CD4-positive, alpha-beta T cell treated with Interleukin-4 for 1 hour (primary cell): ENCODE measurements around the gene ZNF778.

ENCODE experiments used
- DNase-seq, 2 donors: peaks; one replicate each; pipeline ENCODE4 v3.0.0-alpha.2; 2020 to 2022

ZNF778 gene

GRCh38 chr16:89278441-89279240, 61.1 kb downstream of the ZNF778 start:
- no peak for DNase-seq

DNA sequence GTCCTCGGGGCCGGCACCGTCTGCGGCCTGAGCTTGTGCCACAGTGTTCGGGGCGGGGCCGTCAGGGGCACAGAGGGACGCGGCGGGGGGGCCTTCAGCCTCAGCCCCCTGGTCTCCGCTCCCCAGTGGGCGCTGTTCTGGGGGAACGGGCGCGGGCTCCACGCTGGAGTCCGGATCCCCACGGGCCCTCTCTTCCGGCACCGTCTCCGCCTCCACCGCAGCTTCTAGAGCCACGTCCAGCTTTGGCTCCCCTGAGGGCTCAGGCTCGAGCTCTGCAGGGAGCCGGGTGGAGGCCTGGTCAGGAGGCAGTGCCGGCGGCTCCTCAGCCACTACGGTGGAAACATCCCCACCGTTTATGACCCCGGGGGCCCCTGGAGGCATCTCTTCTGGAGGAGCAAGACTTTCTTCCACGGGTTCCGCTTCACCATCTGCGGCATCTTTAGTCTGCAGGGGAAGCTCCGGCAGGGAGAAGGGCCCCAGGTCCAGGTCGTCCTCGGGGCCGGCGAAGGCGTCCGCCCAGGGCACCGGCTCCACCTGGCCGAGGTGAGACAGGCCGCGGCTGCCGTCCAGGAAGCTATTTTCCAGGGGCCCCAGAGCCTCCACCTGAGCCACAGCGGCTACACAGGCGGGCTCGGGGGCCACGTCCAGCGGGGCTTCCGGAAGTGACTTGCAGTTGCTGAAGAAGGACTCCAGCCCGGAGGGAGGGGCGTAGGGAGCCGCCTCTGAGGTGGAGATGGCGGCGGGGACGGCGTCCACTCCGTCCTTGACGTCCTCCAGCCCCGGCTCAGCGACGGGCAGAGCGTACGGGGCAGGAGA, 62.4 kb downstream of the ZNF778 start:
- DNase-seq: no peak

DNA sequence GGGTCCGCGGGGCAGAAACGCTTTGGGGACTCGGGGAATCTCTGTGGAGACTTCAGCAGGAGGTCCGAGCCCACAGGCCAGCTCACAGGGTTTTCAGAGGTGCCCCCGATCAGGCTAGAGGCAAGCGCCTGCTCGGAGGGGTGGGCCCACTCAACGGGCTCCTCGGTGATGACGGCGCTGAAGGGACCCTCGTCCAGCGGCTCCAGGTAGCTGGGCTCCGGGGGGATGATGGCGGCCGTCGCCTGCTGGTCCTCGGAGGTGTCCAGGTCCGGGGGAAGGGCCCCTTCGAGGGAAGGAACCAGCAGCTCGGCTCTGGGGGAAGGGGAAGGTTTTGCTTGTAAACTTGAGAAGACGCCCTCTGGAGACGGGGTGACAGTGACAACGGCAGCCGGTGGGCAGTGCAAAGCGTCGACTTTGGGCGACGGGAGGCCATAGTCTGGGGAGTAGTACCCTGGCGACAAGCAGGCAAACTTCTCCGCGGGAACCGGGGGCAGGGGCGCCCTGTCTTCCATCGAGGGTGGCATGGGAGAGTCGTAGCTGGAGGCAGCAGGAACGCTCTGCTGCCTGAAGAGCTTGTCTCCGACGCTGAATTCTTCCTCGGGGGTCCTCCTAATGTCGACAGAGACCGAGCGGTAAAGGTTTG, 63.2 kb downstream of the ZNF778 start:
- DNase-seq: no peak

DNA sequence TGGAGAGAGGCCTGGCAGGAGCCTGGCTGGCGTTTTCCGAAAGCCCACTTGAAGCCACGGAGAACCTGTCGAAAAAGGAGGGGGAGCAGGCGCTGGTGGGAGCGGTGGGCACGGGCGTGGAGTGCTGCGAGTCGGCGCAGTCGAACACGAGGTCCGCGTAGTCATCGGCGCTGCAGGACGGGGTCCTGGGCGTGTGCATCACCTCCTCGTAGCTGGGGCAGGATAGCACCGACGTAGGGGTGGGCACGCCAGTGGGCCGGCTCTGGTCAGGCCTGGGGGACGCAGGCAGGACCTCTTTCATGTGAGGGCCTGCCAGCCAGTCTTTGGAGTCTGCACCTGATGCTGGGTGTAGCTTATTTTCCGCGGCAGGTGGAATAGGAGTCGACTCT, 63.7 kb downstream of the ZNF778 start:
- DNase-seq: no peak

- no peak for DNase-seq
Observed at GRCh38 chr16:89281829-89282228, 64.3 kb downstream of the ZNF778 start.

- DNase-seq: no peak
Observed at GRCh38 chr16:89282523-89282922, 65.0 kb downstream of the ZNF778 start.

DNA sequence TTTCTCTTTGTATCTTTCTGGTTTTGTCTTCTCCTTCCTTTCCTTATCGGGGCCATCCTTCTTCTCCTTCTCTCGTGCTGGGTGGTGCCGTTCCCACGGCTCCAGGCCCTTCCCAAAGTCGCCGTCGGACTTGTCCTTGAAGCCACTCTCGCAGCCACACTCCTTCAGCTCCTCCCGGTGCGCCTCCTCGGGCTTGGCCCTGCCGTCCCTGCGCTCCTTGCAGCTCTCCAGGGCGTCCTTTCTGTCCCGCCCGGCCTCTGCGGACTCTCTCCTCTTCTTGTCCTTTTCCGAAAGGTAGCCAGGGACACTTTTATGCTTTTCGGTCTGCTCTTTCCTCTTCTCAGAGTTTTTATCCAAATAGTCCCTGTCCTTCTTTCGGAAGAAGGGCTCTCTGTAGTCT, 65.9 kb downstream of the ZNF778 start:
- DNase-seq: no peak

DNA sequence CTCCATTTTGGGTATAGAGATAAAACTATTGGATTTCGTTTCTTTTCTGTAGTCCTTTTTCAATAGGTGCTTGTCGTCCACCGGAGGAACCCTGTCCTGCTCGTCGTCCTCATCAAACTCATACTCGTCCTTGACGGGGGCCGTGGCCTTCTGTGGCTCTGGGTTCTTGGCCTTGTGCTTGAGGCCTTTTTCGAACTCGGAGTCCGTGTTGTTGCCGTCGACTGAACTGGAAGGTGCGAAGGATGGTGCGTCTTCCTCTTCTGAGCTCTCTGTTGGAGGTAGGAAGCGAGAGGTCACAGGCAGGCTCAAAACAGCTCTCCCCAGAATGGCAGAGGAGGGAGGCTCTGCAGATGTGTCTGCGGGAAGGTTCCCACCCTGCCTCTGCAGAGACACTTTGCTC, 67.9 kb downstream of the ZNF778 start:
- DNase-seq: no peak

GRCh38 chr16:89286096-89286495, 68.6 kb downstream of the ZNF778 start:
- DNase-seq: no peak
